H1 (cell line): ENCODE measurements around the gene CUL9. TPM values are rescaled to one million over a fixed set of nuclear protein-coding genes. Genes with fewer than 3 reads are reported as not detected.

Experiments used
- CTCF ChIA-PET: fragments of 300-600 bp; sonication (Branson Sonifier 250); formaldehyde crosslinking; loops from one replicate; lab custom pipeline; 2021; ENCODE audit not compliant: partially characterized antibody; lab: Charles Lee
- POLR2A ChIA-PET: fragments of 300-600 bp; sonication (Branson Sonifier 250); formaldehyde crosslinking; loops from one replicate; lab custom pipeline; 2021; ENCODE audit warnings: inconsistent platforms; ENCODE audit not compliant: partially characterized antibody; lab: Charles Lee
- DNase-seq, 2 experiments: peaks; one replicate each; pipeline versions ENCODE4 v3.0.0 to v3.0.0-alpha.2; 2010 to 2022; ENCODE audit warnings: low spot score in 2 of 2, low read depth in 1 of 2, mixed read lengths in 1 of 2
- FAIRE-seq: peaks from 2 replicates; lab custom pipeline; 2011; peaks lifted over from hg19 to GRCh38; lab: Jason Lieb, UNC
- H2AFZ ChIP-seq: 2 replicates; pipeline ENCODE4 v1.8.1; 2012; ENCODE audit warnings: low read length, inconsistent platforms
- H2AK5ac ChIP-seq: 2 replicates; pipeline ENCODE4 v1.6.1; 2013; ENCODE audit warnings: low read depth, low read length
- H2BK120ac ChIP-seq: replicated peaks from 2 replicates; pipeline ENCODE3; 2013; ENCODE audit warnings: low read depth, low read length, inconsistent platforms
- H2BK12ac ChIP-seq: 2 replicates; pipeline ENCODE4 v1.6.1; 2013; ENCODE audit warnings: low read depth, low read length
- H2BK15ac ChIP-seq: 2 replicates; pipeline ENCODE4 v1.6.1; 2013; ENCODE audit warnings: low read length
- H2BK20ac ChIP-seq: 2 replicates; pipeline ENCODE4 v1.6.1; 2013; ENCODE audit warnings: low read length
- H2BK5ac ChIP-seq: 2 replicates; pipeline ENCODE4 v1.6.1; 2013; ENCODE audit warnings: low read depth, low read length
- H3K14ac ChIP-seq: 2 replicates; pipeline ENCODE4 v1.6.1; 2013; ENCODE audit warnings: inconsistent platforms; ENCODE audit not compliant: insufficient read length
- H3K18ac ChIP-seq: 2 replicates; pipeline ENCODE4 v1.6.1; 2013; ENCODE audit warnings: low read length; ENCODE audit errors: extremely low read depth
- H3K23ac ChIP-seq: 2 replicates; pipeline ENCODE4 v1.6.1; 2013; ENCODE audit warnings: inconsistent platforms; ENCODE audit not compliant: insufficient read length
- H3K23me2 ChIP-seq: 2 replicates; pipeline ENCODE4 v1.6.1; 2013; ENCODE audit warnings: low read depth, low read length
- H3K27ac ChIP-seq: 2 replicates; pipeline ENCODE4 v1.6.1; 2011; ENCODE audit warnings: low read depth, low read length, inconsistent platforms
- H3K27me3 ChIP-seq, 4 experiments: replicated peaks in 1 of 4; 1 replicate in 1 of 4; 2 replicates in 3 of 4; pipeline versions ENCODE4 v1.6.1 to v1.8.1; 2011 to 2013; ENCODE audit warnings: low read length in 3 of 4, mild to moderate bottlenecking in 3 of 4, inconsistent platforms in 2 of 4, mixed read lengths in 2 of 4, moderate library complexity in 1 of 4; ENCODE audit not compliant: control insufficient read depth in 3 of 4, insufficient read depth in 3 of 4; ENCODE audit errors: extremely low read depth in 1 of 4
- H3K36me3 ChIP-seq, 4 experiments: 2 replicates each; pipeline versions ENCODE4 v1.6.1 to v1.8.1; 2011 to 2013; ENCODE audit warnings: mild to moderate bottlenecking in 4 of 4, low read length in 3 of 4, moderate library complexity in 2 of 4, control low read depth in 1 of 4, inconsistent platforms in 1 of 4; ENCODE audit not compliant: insufficient read depth in 4 of 4, control insufficient read depth in 2 of 4
- H3K4ac ChIP-seq: replicated peaks from 2 replicates; pipeline ENCODE3; 2013; ENCODE audit warnings: low read length, low read depth, mixed read lengths, inconsistent platforms; ENCODE audit not compliant: insufficient read length
- H3K4me1 ChIP-seq, 4 experiments: replicated peaks in 1 of 4; 1 replicate in 1 of 4; 2 replicates in 3 of 4; pipeline versions ENCODE4 v1.6.1 to v1.8.1; 2011 to 2013; ENCODE audit warnings: low read length in 3 of 4, inconsistent platforms in 2 of 4, mixed read lengths in 1 of 4; ENCODE audit not compliant: insufficient read depth in 4 of 4, control insufficient read depth in 3 of 4
- H3K4me2 ChIP-seq, 2 experiments: 2 replicates each; pipeline versions ENCODE4 v1.6.1 to v1.8.1; 2011 to 2013; ENCODE audit warnings: low read depth in 2 of 2, low read length in 2 of 2, control low read depth in 1 of 2, inconsistent platforms in 1 of 2, mild to moderate bottlenecking in 1 of 2; ENCODE audit not compliant: insufficient read depth in 1 of 2
- H3K4me3 ChIP-seq, 4 experiments: fragments of 200-600, 300-600 bp in 1 of 4; sonication (generic), shearing (Covaris generic), sonication (Bioruptor Twin) in 1 of 4; 2 replicates each; pipeline versions ENCODE4 v1.5.1 to v1.8.1; 2011 to 2016; ENCODE audit warnings: low read length in 4 of 4, low read depth in 3 of 4, control low read depth in 2 of 4, inconsistent platforms in 2 of 4, mild to moderate bottlenecking in 2 of 4, mixed read lengths in 1 of 4, moderate library complexity in 1 of 4; ENCODE audit not compliant: insufficient read depth in 2 of 4; ENCODE audit errors: extremely low read depth in 1 of 4
- H3K56ac ChIP-seq: replicated peaks from 2 replicates; pipeline ENCODE3; 2013; ENCODE audit warnings: low read depth, mild to moderate bottlenecking, mixed read lengths, low read length, inconsistent platforms; ENCODE audit not compliant: insufficient read length
- H3K79me1 ChIP-seq: 2 replicates; pipeline ENCODE4 v1.6.1; 2013; ENCODE audit warnings: low read depth, low read length, control low read depth
- H3K79me2 ChIP-seq, 2 experiments: 2 replicates each; pipeline versions ENCODE4 v1.6.1 to v1.8.1; 2012 to 2013; ENCODE audit warnings: low read length in 2 of 2, mild to moderate bottlenecking in 2 of 2, inconsistent platforms in 1 of 2; ENCODE audit not compliant: insufficient read depth in 2 of 2, control insufficient read depth in 1 of 2
- H3K9ac ChIP-seq, 4 experiments: replicated peaks in 1 of 4; 1 replicate in 1 of 4; 2 replicates in 3 of 4; pipeline versions ENCODE4 v1.6.1 to v1.8.1; 2011 to 2013; ENCODE audit warnings: low read depth in 3 of 4, low read length in 3 of 4, control low read depth in 2 of 4, mild to moderate bottlenecking in 2 of 4, moderate library complexity in 2 of 4, inconsistent platforms in 1 of 4; ENCODE audit errors: extremely low read depth in 1 of 4
- H3K9me3 ChIP-seq, 2 experiments: 2 replicates each; pipeline versions ENCODE4 v1.6.1 to v1.8.1; 2012 to 2013; ENCODE audit warnings: mild to moderate bottlenecking in 2 of 2, moderate library complexity in 2 of 2, control low read depth in 1 of 2, inconsistent platforms in 1 of 2, low read depth in 1 of 2, low read length in 1 of 2, mixed read lengths in 1 of 2; ENCODE audit not compliant: insufficient read depth in 2 of 2
- H4K20me1 ChIP-seq, 2 experiments: replicated peaks in 1 of 2; 2 replicates each; pipeline versions ENCODE3 to v1.8.1; 2011 to 2013; ENCODE audit warnings: inconsistent platforms in 2 of 2, low read length in 2 of 2, mild to moderate bottlenecking in 1 of 2; ENCODE audit not compliant: insufficient read depth in 2 of 2, control insufficient read depth in 1 of 2
- H4K5ac ChIP-seq: 2 replicates; pipeline ENCODE4 v1.6.1; 2013; ENCODE audit warnings: low read length, low read depth, mixed read lengths, inconsistent platforms; ENCODE audit not compliant: insufficient read length
- H4K8ac ChIP-seq: 2 replicates; pipeline ENCODE4 v1.8.0; 2013; ENCODE audit warnings: mild to moderate bottlenecking, moderate library complexity, low read length, inconsistent platforms; ENCODE audit not compliant: insufficient read depth; ENCODE audit errors: extremely low read depth
- H4K91ac ChIP-seq: replicated peaks from 2 replicates; pipeline ENCODE3; 2013; ENCODE audit warnings: low read length, mixed read lengths, inconsistent platforms; ENCODE audit not compliant: insufficient read length
- BRCA1 ChIP-seq: IDR thresholded peaks from 2 replicates; pipeline ENCODE4 v1.6.1; 2012; ENCODE audit warnings: low read depth, low read length, improper control_type of control experiment
- POLR2AphosphoS5 ChIP-seq: IDR thresholded peaks from 2 replicates; pipeline ENCODE4 v1.6.1; 2011; ENCODE audit warnings: low read depth, low read length
- SAP30 ChIP-seq: fragments of 300-600 bp; sonication (generic); IDR thresholded peaks from 2 replicates; pipeline ENCODE4 v1.7.1; 2012; ENCODE audit warnings: low read length, moderate library complexity, mild to moderate bottlenecking, inconsistent platforms; ENCODE audit not compliant: insufficient read depth, insufficient replicate concordance
- SP1 ChIP-seq: IDR thresholded peaks from 2 replicates; pipeline ENCODE4 v1.6.1; 2011; ENCODE audit warnings: low read depth, low read length
- TAF7 ChIP-seq: optimal IDR thresholded peaks from 2 replicates; pipeline ENCODE3; 2011; ENCODE audit warnings: low read depth, mild to moderate bottlenecking, inconsistent platforms, low read length, moderate library complexity, borderline replicate concordance
- TCF12 ChIP-seq: IDR thresholded peaks from 2 replicates; pipeline ENCODE4 v1.6.1; 2011; ENCODE audit warnings: low read depth, mild to moderate bottlenecking, low read length
- TEAD4 ChIP-seq: IDR thresholded peaks from 2 replicates; pipeline ENCODE4 v1.6.1; 2012; ENCODE audit warnings: low read depth, low read length, inconsistent platforms, mixed read lengths
- WGBS, 2 experiments: shearing (Covaris generic) in 1 of 2; methylation state at CpG; one replicate each; pipeline versions ENCODE4 v1.1.6 to v1.1.7; 2013 to 2015; ENCODE audit warnings: low lambda C conversion rate in 2 of 2, mixed read lengths in 2 of 2, inconsistent platforms in 1 of 2, low coverage in 1 of 2, missing lambda C conversion rate in 1 of 2; ENCODE audit not compliant: insufficient replicate concordance in 2 of 2, insufficient coverage in 1 of 2, insufficient read length in 1 of 2; ENCODE audit errors: extremely low coverage in 1 of 2, missing lambda C conversion rate in 1 of 2; 5-methylcytosine and 5-hydroxymethylcytosine counted together
- polyA plus RNA-seq, 7 experiments: library from polyadenylated mRNA; depleted of rRNA in 3 of 7; stranded (reverse) in 5 of 7; unstranded in 2 of 7; fragments of >200 nt in 5 of 7; fragments of 200-250 nt in 2 of 7; gene quantifications; 1 replicate in 5 of 7; 2 replicates in 1 of 7; 4 replicates in 1 of 7; pipeline versions ENCODE4 v1.2.1 to v1.2.3, GENCODE V29; 2011 to 2013; ENCODE audit warnings: missing spikeins in 2 of 7, mixed read lengths in 2 of 7
- total RNA-seq: library from RNA; stranded (reverse); fragmentation: NEBNext Ultra II Directional; extraction: Animal tissue kit (Norgen Biotek cat#: 25700); gene quantifications from 2 replicates; pipeline ENCODE4 v1.2.1, GENCODE V29; 2021

CUL9 gene
- total and polyA plus RNA-seq, 2 of the 8 experiments (the other 6 are each of a cell fraction or from before 2014, with no cell fraction given): 7.7 to 9.8 TPM

GRCh38 chr6:43180058-43180457 is 1.9 kb upstream of the CUL9 start:
- TF ChIP-seq BRCA1 (no peak), POLR2AphosphoS5 (peak; percentile 44), TCF12 (no peak), SAP30 (no peak), TEAD4 (no peak), SP1 (no peak), TAF7 (no peak)
- no peak for FAIRE-seq
- H3K4me3 ChIP-seq: no peak overlapping the region
- no peak overlapping the region for H2BK12ac ChIP-seq
- DNase-seq: no peak
- H2BK5ac ChIP-seq: no peak overlapping the region
- no peaks in the 10 kb centered on the region for H3K9me3 ChIP-seq
- no peak overlapping the region for H3K23ac ChIP-seq
- 89% methylated on average over 7 of the region's 7 CpGs; no CpG with 5 or more reads in 1 of the 2 experiments for WGBS, 2 experiments
- H3K4me1 ChIP-seq: peaks cover 0 to 3% (median 1%) of the 10 kb centered on the region in 4 experiments; a peak in 2 of 7 replicates
- no peak overlapping the region for H2AFZ ChIP-seq
- no peak overlapping the region; the same call in 1 of the 2 replicates for H4K8ac ChIP-seq
- H3K4ac ChIP-seq: no peak overlapping the region
- POLR2A ChIA-PET: interaction anchor here (0.6 to 4.0 kb wide), 13 partner anchors 8 to 409 kb away, joined by 3 to 30 read pairs (median 3); partner anchors contain the start of gene DNPH1
- no peak overlapping the region for H2BK120ac ChIP-seq
- peaks cover 1 to 18% of the 10 kb centered on the region in 2 experiments for H4K20me1 ChIP-seq
- H3K36me3 ChIP-seq: peaks cover 19 to 35% (median 32%) of the 10 kb centered on the region in 4 experiments
- no peak overlapping the region for H3K27ac ChIP-seq
- H3K23me2 ChIP-seq: peaks cover 8% of the 10 kb centered on the region
- H3K9ac ChIP-seq: no peak overlapping the region
- H2BK20ac ChIP-seq: no peak overlapping the region
- CTCF ChIA-PET: interaction anchor here (0.6 to 1.5 kb wide), 4 partner anchors 8 to 254 kb away, joined by 3 to 5 read pairs (median 4); partner anchors contain the start of gene SRF
- no peak overlapping the region for H4K91ac ChIP-seq
- no peak overlapping the region for H3K14ac ChIP-seq
- H3K56ac ChIP-seq: no peak overlapping the region
- peaks cover 3% of the 10 kb centered on the region; the same call in 1 of the 2 replicates for H3K79me1 ChIP-seq
- H3K27me3 ChIP-seq: no peaks in the 10 kb centered on the region
- no peak overlapping the region for H2AK5ac ChIP-seq
- no peak overlapping the region for H3K4me2 ChIP-seq
- no peak overlapping the region for H2BK15ac ChIP-seq
- peaks cover 0 to 6% of the 10 kb centered on the region in 2 experiments; a peak in 2 of 4 replicates for H3K79me2 ChIP-seq
- no peak overlapping the region for H4K5ac ChIP-seq
- H3K18ac ChIP-seq: no peak overlapping the region
